ENCODE results near the gene MBNL2.

DNA sequence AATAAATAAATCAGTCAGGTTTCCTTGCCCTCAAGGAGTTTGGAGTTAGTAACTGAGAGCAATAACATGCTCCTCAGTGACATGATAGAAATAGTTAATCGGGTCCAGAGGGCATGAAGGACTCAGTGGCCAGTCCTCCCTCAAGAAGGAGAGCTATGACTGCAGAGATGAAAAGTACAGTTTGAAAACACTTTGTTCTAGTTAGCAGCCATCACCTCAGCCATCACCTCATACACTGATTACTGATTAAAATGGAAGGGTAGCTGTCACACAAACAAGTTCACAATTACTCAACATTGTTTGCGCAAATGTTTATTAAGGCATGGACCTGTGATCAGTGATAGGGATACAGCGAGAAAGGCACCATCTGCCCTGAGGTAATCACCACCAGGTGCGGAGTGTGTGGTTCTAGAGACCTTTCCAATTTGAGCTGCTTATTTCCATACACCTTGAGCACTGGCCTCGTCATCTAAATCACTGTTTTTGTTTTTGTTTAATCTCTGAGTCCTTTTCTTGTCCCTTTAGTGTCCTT is 126.5 kb downstream of the MBNL2 start:
- TF ChIP-seq, protein P1, sequence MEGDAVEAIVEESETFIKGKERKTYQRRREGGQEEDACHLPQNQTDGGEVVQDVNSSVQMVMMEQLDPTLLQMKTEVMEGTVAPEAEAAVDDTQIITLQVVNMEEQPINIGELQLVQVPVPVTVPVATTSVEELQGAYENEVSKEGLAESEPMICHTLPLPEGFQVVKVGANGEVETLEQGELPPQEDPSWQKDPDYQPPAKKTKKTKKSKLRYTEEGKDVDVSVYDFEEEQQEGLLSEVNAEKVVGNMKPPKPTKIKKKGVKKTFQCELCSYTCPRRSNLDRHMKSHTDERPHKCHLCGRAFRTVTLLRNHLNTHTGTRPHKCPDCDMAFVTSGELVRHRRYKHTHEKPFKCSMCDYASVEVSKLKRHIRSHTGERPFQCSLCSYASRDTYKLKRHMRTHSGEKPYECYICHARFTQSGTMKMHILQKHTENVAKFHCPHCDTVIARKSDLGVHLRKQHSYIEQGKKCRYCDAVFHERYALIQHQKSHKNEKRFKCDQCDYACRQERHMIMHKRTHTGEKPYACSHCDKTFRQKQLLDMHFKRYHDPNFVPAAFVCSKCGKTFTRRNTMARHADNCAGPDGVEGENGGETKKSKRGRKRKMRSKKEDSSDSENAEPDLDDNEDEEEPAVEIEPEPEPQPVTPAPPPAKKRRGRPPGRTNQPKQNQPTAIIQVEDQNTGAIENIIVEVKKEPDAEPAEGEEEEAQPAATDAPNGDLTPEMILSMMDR (IDR thresholded peaks at IDR 0.05; ENCODE audit: low read length) = no peak
- no peak for TF ChIP-seq EZH2 (optimal IDR thresholded peaks at IDR 0.05; ENCODE audit: low read depth, low read length)
- TF ChIP-seq EZH2phosphoT487 (IDR thresholded peaks at IDR 0.05; ENCODE audit: low read length) = no peak

Measured in MM.1S (cell line).